GM21717 (cell line): Measurements from ENCODE around the gene CIT.

Experiments
- ATAC-seq: cut with Tn5 transposase; IDR thresholded peaks from one replicate; pipeline ENCODE4 v1.9.1; 2021; ENCODE audit warnings: mild to moderate bottlenecking, moderate library complexity; ENCODE audit not compliant: unreplicated experiment

CIT gene

GRCh38 chr12:119864591-119864990 is 12.5 kb downstream of the CIT start:
- ATAC-seq, result no peak

GRCh38 chr12:119859241-119859640 is 17.9 kb downstream of the CIT start:
- no peak for ATAC-seq

GRCh38 chr12:119857041-119857591 is 20.0 kb downstream of the CIT start:
- ATAC-seq, result no peak

- no peak for ATAC-seq
These were observed 26.8 kb downstream of the CIT start for GRCh38 chr12:119850330-119850729.

- no peak for ATAC-seq
These were observed 34.0 kb downstream of the CIT start for GRCh38 chr12:119843100-119843499.

- no peak for ATAC-seq
These were observed 34.7 kb downstream of the CIT start for GRCh38 chr12:119842380-119842779.

- no peak for ATAC-seq
These were observed 35.5 kb downstream of the CIT start for GRCh38 chr12:119841433-119842210.

GRCh38 chr12:119840582-119840981 is 36.5 kb downstream of the CIT start:
- no peak for ATAC-seq

- ATAC-seq, result no peak
These were observed 37.0 kb downstream of the CIT start for GRCh38 chr12:119840168-119840567.

- no peak for ATAC-seq
These were observed 38.1 kb downstream of the CIT start for GRCh38 chr12:119838826-119839600.

- ATAC-seq, result no peak
These were observed 40.3 kb downstream of the CIT start for GRCh38 chr12:119836781-119837180.

GRCh38 chr12:119835068-119835467 is 42.1 kb downstream of the CIT start:
- ATAC-seq, result no peak

- no peak for ATAC-seq
These were observed 47.7 kb downstream of the CIT start for GRCh38 chr12:119829439-119829838.

- ATAC-seq, result no peak
These were observed 48.8 kb downstream of the CIT start for GRCh38 chr12:119828300-119828699.

- no peak for ATAC-seq
These were observed 49.4 kb downstream of the CIT start for GRCh38 chr12:119827760-119828159.

- ATAC-seq, result no peak
These were observed 50.3 kb downstream of the CIT start for GRCh38 chr12:119826661-119827445.

GRCh38 chr12:119825262-119825661 is 51.9 kb downstream of the CIT start:
- no peak for ATAC-seq

- no peak for ATAC-seq
These were observed 55.1 kb downstream of the CIT start for GRCh38 chr12:119822046-119822445.

GRCh38 chr12:119819322-119819721 is 57.8 kb downstream of the CIT start:
- ATAC-seq, result no peak

GRCh38 chr12:119817546-119818343 is 59.4 kb downstream of the CIT start:
- ATAC-seq, result no peak
